Colonic mucosa (tissue), 4 donors: ENCODE results near the gene CLEC16A. TPM values are rescaled to one million over a fixed set of nuclear protein-coding genes. Genes with fewer than 3 reads are reported as not detected.

ENCODE experiments used
- DNase-seq: peaks from one replicate; pipeline ENCODE4 v3.0.0-alpha.2; 2020
- H3K27ac ChIP-seq: fragments of 200-600 bp; one replicate; pipeline ENCODE4 v1.8.0; 2021
- H3K27me3 ChIP-seq: fragments of 200-600 bp; one replicate; pipeline ENCODE4 v1.8.0; 2021
- H3K36me3 ChIP-seq: fragments of 200-600 bp; one replicate; pipeline ENCODE4 v1.8.0; 2021
- H3K4me1 ChIP-seq: fragments of 200-600 bp; one replicate; pipeline ENCODE4 v1.8.0; 2021; ENCODE audit warnings: mild to moderate bottlenecking
- H3K4me3 ChIP-seq: fragments of 200-600 bp; one replicate; pipeline ENCODE4 v1.8.0; 2021
- H3K9ac ChIP-seq, 2 donors: one replicate each; pipeline ENCODE4 v1.7.0; 2013; ENCODE audit warnings: control low read depth in 2 of 2, low read depth in 2 of 2, low read length in 2 of 2
- H3K9me3 ChIP-seq: fragments of 200-600 bp; one replicate; pipeline ENCODE4 v1.8.0; 2021
- intact Hi-C: fragments of 100-400 bp; cut with DNase I; formaldehyde crosslinking; loops from one replicate; pipeline ENCODE4 v1.14.1; 2022
- total RNA-seq, 2 donors: library from RNA; stranded (reverse); fragmentation: NEBNext Ultra II Directional in 1 of 2; extraction: Animal tissue kit (Norgen Biotek cat#: 25700) in 1 of 2; gene quantifications; one replicate each; pipeline ENCODE4 v1.2.1, GENCODE V29; 2021
- TF ChIP-seq, protein P1 (sequence below): fragments of 200-600 bp; IDR thresholded peaks from one replicate; pipeline ENCODE4 v1.8.0; 2022; ENCODE audit warnings: antibody characterized with exemption, mild to moderate bottlenecking
- donor health status: healthy.
- donor health status: DM: no; HTN: no; CAD: no.
- donor health status: DM: no; HTN: no; CAD: no.

The CLEC16A gene
- total RNA-seq, 2 donors from 2014 or later = 24.9 to 29.6 TPM

DNA sequence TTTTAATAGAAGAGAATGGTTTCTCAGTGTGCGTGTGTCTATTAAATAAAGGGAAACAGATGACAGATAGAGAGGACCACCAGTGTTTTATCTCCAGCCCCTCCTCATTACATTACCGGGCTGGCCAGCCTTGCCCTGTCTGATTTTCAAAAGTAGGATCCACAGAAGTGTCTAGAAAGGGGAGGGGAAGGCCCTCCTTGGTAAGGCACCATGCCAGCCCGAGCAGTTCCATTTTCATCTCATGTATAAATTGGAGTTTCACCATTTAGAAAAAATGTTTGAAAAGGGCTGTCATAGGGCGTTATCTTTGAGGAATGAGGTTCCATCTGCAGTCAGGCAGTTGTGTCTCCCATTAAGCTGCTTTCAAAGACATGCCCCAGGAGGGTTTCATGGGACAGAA lies 214.9 kb downstream of the CLEC16A start:
- intact Hi-C loops = no loop called here

GRCh38 chr16:11160676-11161115 lies 216.3 kb downstream of the CLEC16A start:
- no peaks in the 10 kb centered on the region for H3K27me3 ChIP-seq
- no peaks in the 10 kb centered on the region for H3K36me3 ChIP-seq
- H3K9ac ChIP-seq = no peak overlapping the region
- TF ChIP-seq, protein P1, sequence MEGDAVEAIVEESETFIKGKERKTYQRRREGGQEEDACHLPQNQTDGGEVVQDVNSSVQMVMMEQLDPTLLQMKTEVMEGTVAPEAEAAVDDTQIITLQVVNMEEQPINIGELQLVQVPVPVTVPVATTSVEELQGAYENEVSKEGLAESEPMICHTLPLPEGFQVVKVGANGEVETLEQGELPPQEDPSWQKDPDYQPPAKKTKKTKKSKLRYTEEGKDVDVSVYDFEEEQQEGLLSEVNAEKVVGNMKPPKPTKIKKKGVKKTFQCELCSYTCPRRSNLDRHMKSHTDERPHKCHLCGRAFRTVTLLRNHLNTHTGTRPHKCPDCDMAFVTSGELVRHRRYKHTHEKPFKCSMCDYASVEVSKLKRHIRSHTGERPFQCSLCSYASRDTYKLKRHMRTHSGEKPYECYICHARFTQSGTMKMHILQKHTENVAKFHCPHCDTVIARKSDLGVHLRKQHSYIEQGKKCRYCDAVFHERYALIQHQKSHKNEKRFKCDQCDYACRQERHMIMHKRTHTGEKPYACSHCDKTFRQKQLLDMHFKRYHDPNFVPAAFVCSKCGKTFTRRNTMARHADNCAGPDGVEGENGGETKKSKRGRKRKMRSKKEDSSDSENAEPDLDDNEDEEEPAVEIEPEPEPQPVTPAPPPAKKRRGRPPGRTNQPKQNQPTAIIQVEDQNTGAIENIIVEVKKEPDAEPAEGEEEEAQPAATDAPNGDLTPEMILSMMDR = no peak
- no peaks in the 10 kb centered on the region for H3K4me1 ChIP-seq
- H3K27ac ChIP-seq = no peak overlapping the region
- no peak overlapping the region for H3K4me3 ChIP-seq
- no peak for DNase-seq
- H3K9me3 ChIP-seq = no peaks in the 10 kb centered on the region
- intact Hi-C loops = no loop called here

More for the DNA sequence above, 214.9 kb downstream of the CLEC16A start:
- Histone ChIP-seq H3K27ac (no peak overlapping the region), H3K4me1 (no peaks in the 10 kb centered on the region), H3K27me3 (no peaks in the 10 kb centered on the region), H3K4me3 (no peak overlapping the region), H3K36me3 (no peaks in the 10 kb centered on the region), H3K9me3 (no peaks in the 10 kb centered on the region), H3K9ac (no peak overlapping the region)
- no peak for DNase-seq
- TF ChIP-seq, protein P1 = no peak

DNA sequence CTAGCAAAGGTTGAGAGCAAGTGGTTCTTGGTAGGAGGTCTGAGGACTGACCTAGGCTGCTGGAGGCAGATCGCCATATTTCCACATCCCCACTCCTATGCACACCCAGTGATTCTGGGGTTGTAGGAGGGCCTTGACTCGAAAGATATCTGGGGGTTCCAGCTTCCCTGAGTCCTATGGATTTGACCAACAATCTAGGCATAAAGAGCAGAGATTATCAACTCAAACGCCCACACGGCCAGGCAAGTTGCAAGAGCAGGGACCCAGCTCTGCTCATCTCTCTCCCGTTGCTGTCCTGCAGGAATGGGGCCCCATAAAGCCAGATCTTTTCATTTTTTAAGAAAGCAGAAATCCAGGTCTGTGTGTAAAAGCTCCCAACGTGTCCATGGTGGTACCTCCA lies 217.1 kb downstream of the CLEC16A start:
- no peaks in the 10 kb centered on the region for H3K36me3 ChIP-seq
- H3K9me3 ChIP-seq = no peaks in the 10 kb centered on the region
- no peak overlapping the region for H3K9ac ChIP-seq
- TF ChIP-seq, protein P1 = no peak
- no peak overlapping the region for H3K27ac ChIP-seq
- intact Hi-C loops = no loop called here
- DNase-seq = no peak
- no peak overlapping the region for H3K4me3 ChIP-seq
- H3K27me3 ChIP-seq = no peaks in the 10 kb centered on the region
- no peaks in the 10 kb centered on the region for H3K4me1 ChIP-seq

DNA sequence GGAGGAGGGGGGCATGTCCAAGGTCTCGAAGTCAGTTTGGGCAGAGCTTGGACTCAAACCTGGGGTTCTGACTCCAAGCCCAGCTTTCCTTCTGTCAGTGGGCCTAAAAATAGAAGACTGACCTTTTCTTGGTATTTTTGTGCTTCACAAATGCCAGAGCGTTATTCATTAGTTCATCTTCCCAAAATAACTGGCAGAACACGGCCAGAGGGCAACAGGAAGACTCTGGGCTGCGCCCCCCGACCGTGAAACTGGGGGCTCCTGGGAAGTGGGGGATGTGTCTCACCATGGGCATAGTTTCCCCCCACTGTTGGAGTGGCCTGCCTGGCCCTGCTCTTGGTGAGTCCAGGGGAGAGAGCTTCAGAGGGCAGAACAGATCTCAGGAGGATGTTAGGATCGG lies 217.6 kb downstream of the CLEC16A start:
- intact Hi-C loops = no loop called here
- no peak overlapping the region for H3K9ac ChIP-seq
- no peaks in the 10 kb centered on the region for H3K27me3 ChIP-seq
- no peaks in the 10 kb centered on the region for H3K36me3 ChIP-seq
- H3K4me3 ChIP-seq = no peak overlapping the region
- H3K4me1 ChIP-seq = no peaks in the 10 kb centered on the region
- no peaks in the 10 kb centered on the region for H3K9me3 ChIP-seq
- DNase-seq = no peak
- TF ChIP-seq, protein P1 = no peak
- no peak overlapping the region for H3K27ac ChIP-seq

DNA sequence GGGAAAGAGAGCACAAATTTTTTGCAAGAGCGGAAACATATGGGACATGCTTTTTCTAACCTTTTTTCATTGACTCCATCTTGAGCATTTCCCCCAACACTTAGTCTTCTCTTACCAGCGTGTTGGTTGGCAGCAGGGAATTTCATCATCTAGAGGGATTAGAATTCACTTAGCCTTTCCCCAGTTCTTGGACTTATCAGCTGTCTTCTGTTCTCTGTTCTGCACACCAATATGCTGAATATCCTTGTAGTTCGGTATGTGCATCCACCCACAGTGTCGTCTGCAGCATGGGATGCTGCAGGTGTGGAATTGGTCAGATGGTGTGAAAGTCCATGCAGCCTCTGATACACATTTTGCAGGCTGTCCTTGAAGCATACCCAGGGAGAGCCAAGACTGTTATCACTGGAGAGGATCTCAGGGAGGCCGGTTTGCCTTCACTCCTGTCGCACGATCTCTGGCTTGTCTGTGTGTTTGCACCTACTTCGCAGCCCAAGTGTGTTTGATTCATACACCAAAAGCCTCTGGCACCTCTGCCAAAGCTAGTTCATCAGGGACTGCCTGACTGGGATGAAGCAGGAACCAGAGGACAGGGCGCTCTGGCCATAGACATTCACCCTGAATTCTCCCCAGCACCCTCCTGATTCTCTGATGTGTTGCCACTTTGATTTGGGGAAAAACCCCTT lies 218.4 kb downstream of the CLEC16A start:
- TF ChIP-seq, protein P1 = no peak
- Histone ChIP-seq H3K27ac (no peak overlapping the region), H3K9ac (no peak overlapping the region), H3K27me3 (no peaks in the 10 kb centered on the region), H3K4me3 (no peak overlapping the region), H3K9me3 (no peaks in the 10 kb centered on the region), H3K36me3 (no peaks in the 10 kb centered on the region), H3K4me1 (no peaks in the 10 kb centered on the region)
- no peak for DNase-seq
- intact Hi-C loops = no loop called here
